HEK293 (cell line): ENCODE results near the gene GNG4.

Experiments
- CTCF ChIP-seq: fragments of 450-650 bp; formaldehyde crosslinking; IDR thresholded peaks from 2 replicates; pipeline ENCODE4 v1.5.1; 2016; ENCODE audit warnings: missing biosample characterization, missing genetic modification characterization
- PRDM2 ChIP-seq: fragments of 450-650 bp; formaldehyde crosslinking; IDR thresholded peaks from 2 replicates; pipeline ENCODE4 v1.5.1; 2016; ENCODE audit warnings: missing biosample characterization, missing genetic modification characterization, borderline replicate concordance
- REST ChIP-seq: fragments of 450-650 bp; formaldehyde crosslinking; IDR thresholded peaks from 2 replicates; pipeline ENCODE4 v1.5.1; 2016; ENCODE audit warnings: missing biosample characterization, missing genetic modification characterization
- SALL2 ChIP-seq: fragments of 450-650 bp; formaldehyde crosslinking; IDR thresholded peaks from 2 replicates; pipeline ENCODE4 v1.5.0; 2017; ENCODE audit warnings: missing biosample characterization, mild to moderate bottlenecking, missing genetic modification characterization, borderline replicate concordance
- ZBTB26 ChIP-seq: fragments of 450-650 bp; formaldehyde crosslinking; optimal IDR thresholded peaks from 2 replicates; pipeline ENCODE3; 2016; ENCODE audit warnings: missing biosample characterization, mild to moderate bottlenecking, missing genetic modification characterization
- ZNF561 ChIP-seq: fragments of 450-650 bp; IDR thresholded peaks from 2 replicates; pipeline ENCODE4 v1.5.1; 2018; ENCODE audit warnings: missing biosample characterization, missing genetic modification characterization, borderline replicate concordance
- ZNF571 ChIP-seq: fragments of 450-650 bp; formaldehyde crosslinking; IDR thresholded peaks from 2 replicates; pipeline ENCODE4 v1.5.0; 2017; ENCODE audit warnings: missing biosample characterization, missing genetic modification characterization

- TF ChIP-seq ZBTB26 (no peak), CTCF (tag by site-specific recombination) (no peak), ZNF561 (tag by site-specific recombination) (no peak), PRDM2 (tag by site-specific recombination) (no peak), REST (tag by site-specific recombination) (no peak), SALL2 (tag by site-specific recombination) (no peak), ZNF571 (tag by site-specific recombination) (no peak)
Observed at GRCh38 chr1:235657747-235658526, 8.4 kb upstream of the GNG4 start.
